B cell (primary cell): ENCODE measurements around the gene PPP2R1A.

Experiments used
- CTCF ChIP-seq: fragments of 200-600 bp; IDR thresholded peaks from one replicate; pipeline ENCODE4 v1.8.0; 2022; ENCODE audit warnings: antibody characterized with exemption, mild to moderate bottlenecking
- EZH2 ChIP-seq: IDR thresholded peaks from 2 replicates; pipeline ENCODE4 v1.6.1; 2012; ENCODE audit warnings: borderline replicate concordance, low read depth, mild to moderate bottlenecking, moderate library complexity, low read length; ENCODE audit not compliant: insufficient read depth, poor library complexity, severe bottlenecking

- TF ChIP-seq CTCF (no peak), EZH2 (no peak)
These were observed 38.1 kb downstream of the PPP2R1A start for GRCh38 chr19:52227980-52228379.
